HCT116 (cell line): ENCODE measurements around the gene BARX1. TPM values are rescaled to one million over a fixed set of nuclear protein-coding genes. Genes with fewer than 3 reads are reported as not detected.

Source experiments
- ATAC-seq: fragments of 200-7000 bp; cut with Tn5 transposase; 2 replicates; pipeline ENCODE4 v1.9.1; 2020; ENCODE audit warnings: mild to moderate bottlenecking, moderate library complexity
- BruUV-seq: library from RNA; stranded (reverse); fragments of 400-500 nt; replicated peaks from 2 replicates; lab custom pipeline; 2021; lab: Mats Ljungman, UMichigan
- CTCF ChIA-PET: fragments of 300-600 bp; sonication (Branson Sonifier 250); formaldehyde crosslinking; loops from one replicate; lab custom pipeline; 2021; ENCODE audit warnings: antibody characterized with exemption; lab: Charles Lee
- POLR2A ChIA-PET: fragments of 300-600, 350-600 bp; sonication (Branson Sonifier 250); formaldehyde crosslinking; loops from one replicate; lab custom pipeline; 2021; ENCODE audit warnings: antibody characterized with exemption; lab: Charles Lee
- RAD21 ChIA-PET, 2 experiments: fragments of 300-600 bp; sonication (Branson Sonifier 250); formaldehyde crosslinking; loops; one replicate each; lab custom pipeline; 2023; ENCODE audit warnings: low total read pairs in 2 of 2; ENCODE audit not compliant: uncharacterized antibody in 2 of 2, unreplicated experiment in 2 of 2, low non-redundant PET in 1 of 2; lab: Charles Lee
- DNase-seq: peaks from one replicate; pipeline ENCODE4 v3.0.0-alpha.2; 2010; ENCODE audit warnings: low read depth, low spot score
- H2AFZ ChIP-seq: fragments of 200-600 bp; shearing (Covaris generic), sonication (generic); 2 replicates; pipeline ENCODE4 v1.6.1; 2017; ENCODE audit warnings: low read depth, mixed run types, mixed read lengths, antibody characterized with exemption, low read length; ENCODE audit not compliant: poor library complexity, severe bottlenecking
- H3K27ac ChIP-seq: 2 replicates; pipeline ENCODE4 v1.5.1; 2012; ENCODE audit warnings: low read depth, low read length
- H3K27me3 ChIP-seq: fragments of 200-600 bp; sonication (generic); 2 replicates; pipeline ENCODE4 v1.6.1; 2016; ENCODE audit warnings: mixed run types, low read length, mixed read lengths; ENCODE audit not compliant: insufficient read depth
- H3K36me3 ChIP-seq, 2 experiments: fragments of 200-500 bp in 1 of 2; fragments of 200-600 bp in 1 of 2; sonication (Bioruptor generic) in 1 of 2; sonication (generic) in 1 of 2; 2 replicates each; pipeline versions ENCODE4 v1.5.1 to v1.6.1; 2014 to 2016; ENCODE audit warnings: low read length in 2 of 2, inconsistent platforms in 1 of 2, mixed read lengths in 1 of 2, mixed run types in 1 of 2; ENCODE audit not compliant: insufficient read depth in 2 of 2, control insufficient read depth in 1 of 2
- H3K4me1 ChIP-seq, 2 experiments: fragments of 200-600 bp in 1 of 2; sonication (generic) in 1 of 2; 2 replicates each; pipeline versions ENCODE4 v1.5.1 to v1.6.1; 2012 to 2017; ENCODE audit warnings: low read length in 2 of 2, inconsistent platforms in 1 of 2, mild to moderate bottlenecking in 1 of 2, mixed read lengths in 1 of 2, mixed run types in 1 of 2, moderate library complexity in 1 of 2; ENCODE audit not compliant: insufficient read depth in 2 of 2, control insufficient read depth in 1 of 2
- H3K4me2 ChIP-seq: fragments of 200-600 bp; sonication (generic); 2 replicates; pipeline ENCODE4 v1.6.1; 2017; ENCODE audit warnings: mixed run types, low read length, mixed read lengths
- H3K4me3 ChIP-seq, 2 experiments: fragments of 200-600 bp in 1 of 2; sonication (generic) in 1 of 2; replicated peaks in 1 of 2; 2 replicates each; pipeline ENCODE4 v1.5.1; 2011 to 2016; ENCODE audit warnings: low read length in 2 of 2, control low read depth in 1 of 2, low read depth in 1 of 2, mild to moderate bottlenecking in 1 of 2, mixed read lengths in 1 of 2, mixed run types in 1 of 2
- H3K79me2 ChIP-seq: fragments of 200-600 bp; sonication (generic); 2 replicates; pipeline ENCODE4 v1.6.1; 2017; ENCODE audit warnings: mild to moderate bottlenecking, mixed run types, low read length, moderate library complexity, mixed read lengths; ENCODE audit not compliant: insufficient read depth
- H3K9ac ChIP-seq: fragments of 200-600 bp; sonication (generic); 2 replicates; pipeline ENCODE4 v1.6.1; 2016; ENCODE audit warnings: low read length, mixed read lengths
- H3K9me2 ChIP-seq: fragments of 200-600 bp; sonication (generic), shearing (Covaris generic); 2 replicates; pipeline ENCODE4 v1.6.1; 2017; ENCODE audit warnings: mixed run types, mild to moderate bottlenecking, moderate library complexity; ENCODE audit not compliant: insufficient read depth
- H3K9me3 ChIP-seq, 2 experiments: fragments of 200-500 bp in 1 of 2; fragments of 200-600 bp in 1 of 2; sonication (Bioruptor generic) in 1 of 2; sonication (generic) in 1 of 2; 2 replicates each; pipeline ENCODE4 v1.6.1; 2014 to 2017; ENCODE audit warnings: low read length in 2 of 2, mixed read lengths in 2 of 2, inconsistent platforms in 1 of 2, low read depth in 1 of 2, mild to moderate bottlenecking in 1 of 2, mixed run types in 1 of 2, moderate library complexity in 1 of 2; ENCODE audit not compliant: control insufficient read depth in 1 of 2, insufficient read depth in 1 of 2
- H4K20me1 ChIP-seq: fragments of 200-600 bp; sonication (generic), shearing (Covaris generic); 2 replicates; pipeline ENCODE4 v1.6.1; 2017; ENCODE audit warnings: mixed run types, mild to moderate bottlenecking, moderate library complexity; ENCODE audit not compliant: insufficient read depth
- ATF3 ChIP-seq: IDR thresholded peaks from 2 replicates; pipeline ENCODE4 v1.6.1; 2012
- CBX3 ChIP-seq: IDR thresholded peaks from 2 replicates; pipeline ENCODE4 v1.6.1; 2012; ENCODE audit warnings: low read depth
- EGR1 ChIP-seq: IDR thresholded peaks from 2 replicates; pipeline ENCODE4 v1.6.1; 2012; ENCODE audit warnings: low read depth
- FOSL1 ChIP-seq: IDR thresholded peaks from 2 replicates; pipeline ENCODE4 v1.6.1; 2012; ENCODE audit warnings: low read depth
- POLR2A ChIP-seq: IDR thresholded peaks from 2 replicates; pipeline ENCODE4 v1.7.0; 2011; ENCODE audit warnings: borderline replicate concordance; ENCODE audit not compliant: insufficient read depth, insufficient read length; ENCODE audit errors: extremely low read depth
- POLR2AphosphoS5 ChIP-seq: IDR thresholded peaks from 2 replicates; pipeline ENCODE4 v1.6.1; 2011; ENCODE audit warnings: mild to moderate bottlenecking, low read depth, low read length, moderate library complexity
- RAD21 ChIP-seq: IDR thresholded peaks from 2 replicates; pipeline ENCODE4 v1.6.1; 2012; ENCODE audit warnings: low read depth, mild to moderate bottlenecking
- ZBTB33 ChIP-seq: IDR thresholded peaks from 2 replicates; pipeline ENCODE4 v1.6.1; 2011; ENCODE audit warnings: mild to moderate bottlenecking, low read length, moderate library complexity; ENCODE audit not compliant: insufficient replicate concordance; ENCODE audit errors: extremely low read depth
- ZFX ChIP-seq: fragments of 450-650 bp; IDR thresholded peaks from 2 replicates; pipeline ENCODE4 v1.6.1; 2017
- intact Hi-C: fragments of 100-400 bp; cut with micrococcal nuclease; formaldehyde crosslinking; loops from 2 replicates; pipeline ENCODE4 v1.10.0; 2022
- total RNA-seq: library from RNA; stranded (reverse); gene quantifications from one replicate; pipeline ENCODE4 v1.2.1, GENCODE V29; 2021; ENCODE audit not compliant: unreplicated experiment

The BARX1 gene
- total RNA-seq, 1 experiment from 2014 or later = not detected

- H3K79me2 ChIP-seq = no peaks in the 10 kb centered on the region
- ChIA-PET CTCF (interaction anchor here (1.4 kb wide), 1 partner anchor 18 kb away, joined by 3 read pairs; no protein-coding TSS in a partner anchor), POLR2A (no interaction called here), RAD21 (no interaction called here)
- no peak for TF ChIP-seq FOSL1
- H3K27ac ChIP-seq = no peak overlapping the region
- DNase-seq (no peak), ATAC-seq (no peak)
- H4K20me1 ChIP-seq = no peaks in the 10 kb centered on the region
- no peaks in the 10 kb centered on the region for H3K4me1 ChIP-seq
- H3K9me2 ChIP-seq = no peaks in the 10 kb centered on the region
- no TSS peak for BruUV-seq
- H3K27me3 ChIP-seq = no peaks in the 10 kb centered on the region
- H3K9ac ChIP-seq = no peak overlapping the region
- no peak overlapping the region for H3K4me2 ChIP-seq
- intact Hi-C loops = no loop called here
- no peaks in the 10 kb centered on the region for H3K36me3 ChIP-seq
- H3K9me3 ChIP-seq = no peaks in the 10 kb centered on the region
- no peak overlapping the region for H2AFZ ChIP-seq
- H3K4me3 ChIP-seq = no peak overlapping the region
Observed at GRCh38 chr9:93983875-93984274, 28.7 kb upstream of the BARX1 start.

GRCh38 chr9:93979721-93980120 lies 24.6 kb upstream of the BARX1 start:
- intact Hi-C loops = no loop called here
- no TSS peak for BruUV-seq
- RAD21 ChIA-PET = no interaction called here
- Histone ChIP-seq H4K20me1 (no peaks in the 10 kb centered on the region), H3K9me3 (no peaks in the 10 kb centered on the region), H3K27me3 (no peaks in the 10 kb centered on the region), H2AFZ (no peak overlapping the region), H3K79me2 (no peaks in the 10 kb centered on the region), H3K4me2 (no peak overlapping the region), H3K9ac (no peak overlapping the region), H3K27ac (no peak overlapping the region), H3K4me1 (no peaks in the 10 kb centered on the region), H3K4me3 (no peak overlapping the region), H3K9me2 (no peaks in the 10 kb centered on the region), H3K36me3 (no peaks in the 10 kb centered on the region)
- POLR2A ChIA-PET = no interaction called here
- no peak for ATAC-seq
- CTCF ChIA-PET = no interaction called here
- TF ChIP-seq RAD21 (no peak), EGR1 (no peak), CBX3 (no peak), POLR2AphosphoS5 (no peak), ZFX (no peak), POLR2A (no peak), ATF3 (no peak), ZBTB33 (no peak)
- no peak for DNase-seq
